HFFc6 (cell line): ENCODE measurements around the gene SLC22A23. TPM values are rescaled to one million over a fixed set of nuclear protein-coding genes. Genes with fewer than 3 reads are reported as not detected.

Experiments used
- DNase-seq: peaks from one replicate; pipeline ENCODE4 v3.0.0-alpha.2; 2018
- H3K27ac Mint-ChIP-seq: 2 replicates; pipeline ENCODE4 v1.8.0; 2020; ENCODE audit warnings: mild to moderate bottlenecking, mixed read lengths
- H3K27me3 Mint-ChIP-seq: 2 replicates; pipeline ENCODE4 v1.8.0; 2021; ENCODE audit warnings: mild to moderate bottlenecking, moderate library complexity, mixed read lengths; ENCODE audit not compliant: insufficient read depth
- H3K36me3 Mint-ChIP-seq: 2 replicates; pipeline ENCODE4 v1.8.0; 2021; ENCODE audit warnings: low read depth, mixed read lengths
- H3K4me1 Mint-ChIP-seq: 2 replicates; pipeline ENCODE4 v1.8.0; 2020; ENCODE audit warnings: low read depth, mixed read lengths
- H3K4me3 Mint-ChIP-seq: 2 replicates; pipeline ENCODE4 v1.8.0; 2020; ENCODE audit warnings: mild to moderate bottlenecking, moderate library complexity, mixed read lengths
- H3K9me3 Mint-ChIP-seq: 2 replicates; pipeline ENCODE4 v1.8.0; 2020; ENCODE audit warnings: mild to moderate bottlenecking, mixed read lengths
- total RNA-seq, 6 experiments: library from RNA; stranded (reverse); fragmentation: NEBNext Ultra II Directional; extraction: Animal tissue kit (Norgen Biotek cat#: 25700); gene quantifications; 2 replicates in 1 of 6; 3 replicates in 5 of 6; pipeline ENCODE4 v1.2.3, GENCODE V29; 2021
- TF ChIP-seq, protein P1 (sequence below): fragments of 200-600 bp; sonication (generic); IDR thresholded peaks from 2 replicates; pipeline ENCODE4 v1.5.0; 2021; ENCODE audit warnings: antibody characterized with exemption, mild to moderate bottlenecking

Gene SLC22A23
- total RNA-seq, 6 experiments from 2014 or later, result 0.10 to 0.55 (median 0.21) TPM

DNA sequence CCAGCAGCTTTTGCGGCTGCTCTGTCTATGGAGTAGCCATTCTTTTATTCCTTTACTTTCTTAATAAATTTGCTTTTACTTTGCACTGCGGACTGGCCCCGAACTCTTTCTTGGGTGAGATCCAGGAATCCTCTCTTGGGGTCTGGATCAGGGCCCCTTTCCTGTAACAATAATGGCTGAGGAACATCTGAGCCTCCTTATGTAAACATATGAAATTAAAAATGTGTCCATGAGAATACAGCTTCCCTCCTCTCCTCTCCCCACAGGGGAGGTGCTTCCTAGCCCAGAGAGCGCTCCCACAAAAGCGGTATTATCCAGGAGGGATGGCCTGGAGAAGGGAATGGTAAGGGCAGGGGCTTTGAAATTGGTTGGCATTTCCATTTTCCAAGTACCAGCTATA, 117.0 kb downstream of the SLC22A23 start:
- no peak overlapping the region for H3K27ac Mint-ChIP-seq
- peaks cover 7% of the 10 kb centered on the region; the same call in 1 of the 2 replicates for H3K4me1 Mint-ChIP-seq
- no peak for DNase-seq

DNA sequence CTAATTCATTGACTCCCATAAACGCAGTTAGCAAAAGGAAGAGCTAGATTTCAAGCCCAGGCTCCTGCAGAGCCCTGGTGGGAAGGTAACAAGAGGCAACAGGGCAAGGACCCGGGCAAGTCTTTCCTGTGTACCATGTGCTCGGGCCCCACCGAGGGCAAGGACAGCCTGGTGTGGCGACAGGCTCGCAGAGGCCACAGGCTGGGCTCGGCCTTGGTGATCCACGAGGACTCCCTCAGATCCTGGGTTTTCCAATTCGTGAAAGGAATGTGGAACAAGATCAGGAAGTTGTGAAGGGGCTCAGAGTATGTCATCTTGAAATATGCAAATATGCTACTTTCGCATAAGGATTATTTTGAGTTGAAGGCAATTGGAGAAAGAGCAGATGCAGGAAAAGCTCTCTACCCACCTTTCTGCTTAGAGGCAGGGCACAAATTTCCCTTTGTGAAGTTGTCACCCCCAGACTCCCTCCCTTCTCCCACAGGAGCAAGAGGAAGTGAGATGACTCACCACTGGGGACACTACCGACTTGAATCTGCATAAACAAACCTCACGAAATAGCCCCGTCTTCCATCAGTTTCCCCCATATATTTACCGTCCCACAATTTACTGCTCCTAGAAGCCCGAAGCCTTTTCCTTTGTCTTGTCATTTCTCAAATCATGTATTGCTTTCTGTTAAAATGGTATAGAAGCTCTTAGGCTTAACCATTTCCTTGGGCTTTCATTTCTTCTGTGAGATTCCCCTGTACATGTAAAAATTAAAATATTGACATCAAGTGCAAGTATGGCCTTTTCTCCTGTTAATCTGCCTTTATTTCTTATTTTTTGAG, 119.1 kb downstream of the SLC22A23 start:
- Mint-ChIP-seq H3K4me3 (no peak overlapping the region), H3K36me3 (no peaks in the 10 kb centered on the region), H3K27ac (no peak overlapping the region), H3K27me3 (peaks cover 36% of the 10 kb centered on the region), H3K4me1 (peaks cover 7% of the 10 kb centered on the region; the same call in 1 of the 2 replicates), H3K9me3 (no peaks in the 10 kb centered on the region)
- TF ChIP-seq, protein P1, sequence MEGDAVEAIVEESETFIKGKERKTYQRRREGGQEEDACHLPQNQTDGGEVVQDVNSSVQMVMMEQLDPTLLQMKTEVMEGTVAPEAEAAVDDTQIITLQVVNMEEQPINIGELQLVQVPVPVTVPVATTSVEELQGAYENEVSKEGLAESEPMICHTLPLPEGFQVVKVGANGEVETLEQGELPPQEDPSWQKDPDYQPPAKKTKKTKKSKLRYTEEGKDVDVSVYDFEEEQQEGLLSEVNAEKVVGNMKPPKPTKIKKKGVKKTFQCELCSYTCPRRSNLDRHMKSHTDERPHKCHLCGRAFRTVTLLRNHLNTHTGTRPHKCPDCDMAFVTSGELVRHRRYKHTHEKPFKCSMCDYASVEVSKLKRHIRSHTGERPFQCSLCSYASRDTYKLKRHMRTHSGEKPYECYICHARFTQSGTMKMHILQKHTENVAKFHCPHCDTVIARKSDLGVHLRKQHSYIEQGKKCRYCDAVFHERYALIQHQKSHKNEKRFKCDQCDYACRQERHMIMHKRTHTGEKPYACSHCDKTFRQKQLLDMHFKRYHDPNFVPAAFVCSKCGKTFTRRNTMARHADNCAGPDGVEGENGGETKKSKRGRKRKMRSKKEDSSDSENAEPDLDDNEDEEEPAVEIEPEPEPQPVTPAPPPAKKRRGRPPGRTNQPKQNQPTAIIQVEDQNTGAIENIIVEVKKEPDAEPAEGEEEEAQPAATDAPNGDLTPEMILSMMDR, result no peak
- DNase-seq, result no peak

More for the DNA sequence above, 117.0 kb downstream of the SLC22A23 start:
- H3K4me3 Mint-ChIP-seq, result no peak overlapping the region
- TF ChIP-seq, protein P1, result no peak
- H3K27me3 Mint-ChIP-seq, result peaks cover 34% of the 10 kb centered on the region
- no peaks in the 10 kb centered on the region for H3K9me3 Mint-ChIP-seq
- no peaks in the 10 kb centered on the region for H3K36me3 Mint-ChIP-seq

DNA sequence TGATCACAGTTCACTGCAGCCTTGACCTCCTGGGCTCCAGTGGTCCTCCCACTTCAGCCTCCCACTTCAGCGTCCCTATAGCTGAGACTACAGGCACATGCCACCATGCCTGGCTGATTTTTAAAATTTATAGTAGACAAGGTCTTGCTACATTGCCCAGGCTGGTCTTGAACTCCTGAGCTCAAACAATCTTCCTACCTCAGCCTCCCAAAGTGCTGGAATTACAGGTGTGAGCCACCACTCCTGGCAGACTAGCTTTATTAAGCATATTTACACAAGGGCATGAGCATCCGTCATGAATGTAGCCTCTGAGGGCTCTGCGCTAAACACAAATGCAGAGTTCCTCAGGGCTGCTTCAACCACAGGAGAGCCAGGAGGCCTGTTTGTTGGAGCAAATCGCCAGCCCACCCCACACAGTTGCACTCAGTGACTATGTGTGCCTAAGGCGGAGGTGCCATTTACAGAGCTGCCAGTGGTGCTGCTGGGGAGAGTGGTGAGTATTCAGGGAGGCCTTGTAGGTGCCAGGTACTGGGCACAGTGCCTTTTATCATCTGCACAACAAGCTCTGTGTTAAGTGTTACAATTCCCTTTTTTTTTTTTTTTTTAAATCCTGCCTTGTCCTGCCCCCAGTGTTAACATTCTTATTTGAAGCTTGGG, 119.9 kb downstream of the SLC22A23 start:
- TF ChIP-seq, protein P1, result no peak
- no peak for DNase-seq
- H3K27ac Mint-ChIP-seq, result no peak overlapping the region
- H3K27me3 Mint-ChIP-seq, result peaks cover 39% of the 10 kb centered on the region
- H3K4me1 Mint-ChIP-seq, result peaks cover 7% of the 10 kb centered on the region; the same call in 1 of the 2 replicates
- no peaks in the 10 kb centered on the region for H3K9me3 Mint-ChIP-seq
- no peaks in the 10 kb centered on the region for H3K36me3 Mint-ChIP-seq
- no peak overlapping the region for H3K4me3 Mint-ChIP-seq

DNA sequence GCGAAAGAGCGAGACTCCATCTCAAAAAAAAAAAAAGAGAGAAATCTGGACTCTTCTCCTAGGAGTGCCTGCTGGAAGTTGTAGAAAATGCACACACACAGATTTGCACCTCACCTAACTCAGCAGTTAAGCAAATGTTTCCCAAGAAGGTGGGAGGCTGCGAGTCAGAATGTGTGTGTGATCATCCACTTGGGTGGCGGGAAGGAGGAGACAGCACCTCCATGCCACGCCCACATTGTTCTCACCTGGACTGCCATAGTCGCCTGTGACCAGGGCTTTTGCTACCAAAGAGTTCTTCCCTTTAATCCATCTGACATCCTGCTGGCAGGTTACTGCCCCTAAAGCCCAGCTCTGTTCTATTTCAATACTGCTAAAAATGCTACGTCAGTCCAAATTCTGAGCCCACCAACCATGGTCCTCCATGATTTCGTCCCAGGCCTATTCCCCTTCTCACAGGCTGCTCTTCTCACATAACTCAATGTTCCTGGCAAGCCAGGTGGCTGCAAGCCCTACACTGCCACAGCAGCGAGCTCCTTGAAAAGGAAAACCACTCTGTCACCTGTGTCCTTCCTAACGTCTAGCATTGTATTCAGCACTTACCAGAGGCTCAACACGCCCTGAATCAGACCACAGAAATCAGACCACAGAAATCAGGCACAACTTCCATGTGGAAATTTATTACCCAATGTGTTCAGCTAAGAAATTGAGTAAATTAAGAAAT, 120.6 kb downstream of the SLC22A23 start:
- no peak overlapping the region for H3K27ac Mint-ChIP-seq
- H3K4me1 Mint-ChIP-seq, result peaks cover 7% of the 10 kb centered on the region; the same call in 1 of the 2 replicates

DNA sequence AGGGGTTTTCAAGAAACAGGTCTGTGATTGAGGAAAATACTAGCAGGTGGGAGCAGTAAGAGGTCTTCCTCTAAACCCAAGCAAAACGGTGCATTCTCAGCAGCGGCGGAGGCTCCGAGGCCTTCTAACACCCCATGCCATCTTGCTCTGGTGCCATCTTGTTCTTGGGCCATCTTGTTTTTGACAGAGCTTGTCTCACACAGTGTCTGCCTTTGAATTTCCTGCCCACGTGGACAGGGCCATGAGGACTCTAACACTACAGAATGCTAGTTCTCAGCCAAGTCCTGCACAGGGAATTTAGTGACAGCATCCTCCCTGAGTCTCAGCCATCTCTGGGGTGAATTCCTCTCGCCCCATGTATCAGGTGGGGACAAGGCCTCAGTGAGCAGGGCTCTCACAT, 121.7 kb downstream of the SLC22A23 start:
- Mint-ChIP-seq H3K27me3 (peaks cover 43% of the 10 kb centered on the region), H3K4me1 (peaks cover 7% of the 10 kb centered on the region; the same call in 1 of the 2 replicates), H3K36me3 (no peaks in the 10 kb centered on the region), H3K4me3 (no peak overlapping the region), H3K27ac (no peak overlapping the region), H3K9me3 (no peaks in the 10 kb centered on the region)
- DNase-seq, result no peak
- TF ChIP-seq, protein P1, result no peak

More for the DNA sequence above, 120.6 kb downstream of the SLC22A23 start:
- H3K27me3 Mint-ChIP-seq, result peaks cover 42% of the 10 kb centered on the region
- H3K9me3 Mint-ChIP-seq, result no peaks in the 10 kb centered on the region
- no peak overlapping the region for H3K4me3 Mint-ChIP-seq
- TF ChIP-seq, protein P1, result no peak
- no peak for DNase-seq
- H3K36me3 Mint-ChIP-seq, result no peaks in the 10 kb centered on the region
